ENCODE results near the gene NELFB. TPM values are rescaled to one million over a fixed set of nuclear protein-coding genes. Genes with fewer than 3 reads are reported as not detected.

NELFB gene
- polyA plus RNA-seq, 1 donor from 2014 or later = 64.7 TPM

DNA sequence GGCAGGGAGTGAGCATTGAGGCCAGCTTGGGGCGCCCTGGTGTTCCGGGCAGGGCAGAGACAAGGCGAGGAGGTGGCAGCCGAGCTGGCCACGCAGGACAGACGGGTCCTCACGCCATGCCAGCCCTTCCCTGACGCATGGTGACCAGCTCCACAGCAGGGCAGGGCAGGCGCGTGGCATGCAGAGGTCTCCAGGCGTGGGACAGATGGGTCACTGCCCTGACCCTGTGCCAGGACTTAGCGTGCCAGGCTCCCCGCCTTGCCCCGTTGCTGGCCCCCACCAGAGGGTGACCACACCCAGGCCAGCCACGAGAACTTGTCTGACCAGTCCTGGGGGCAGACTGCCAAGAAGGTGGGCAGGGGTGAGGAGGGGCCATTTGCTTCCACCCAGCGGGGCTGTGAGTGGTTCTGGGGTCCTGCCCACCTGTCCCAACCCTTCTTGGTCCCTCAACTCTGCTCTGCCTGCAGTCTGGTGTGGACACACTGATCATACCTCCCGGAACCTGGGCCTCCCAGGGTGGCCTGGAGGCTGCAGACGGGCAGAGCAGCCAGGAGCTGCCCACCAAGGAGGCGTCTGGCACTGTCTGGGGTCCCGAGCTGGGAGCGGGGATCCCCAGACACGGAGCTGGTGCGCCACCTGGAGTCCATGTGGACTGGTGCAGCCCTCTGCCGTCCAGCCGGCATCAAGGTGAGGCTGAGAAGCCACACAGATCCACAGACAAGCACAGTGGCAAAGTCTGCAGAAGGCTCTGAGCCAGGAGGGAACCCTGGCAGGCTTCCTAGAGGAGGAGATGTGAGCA lies 27.9 kb upstream of the NELFB start, which contains the start of gene RNF224:
Gene RNF224, plus strand, starts transcription at position 449 of the 799 bp plus-strand sequence. CDS start 834 bp downstream, outside the sequence.
- Histone ChIP-seq H3K27ac (ENCODE audit: low read length) (no peak within 1 kb of the TSS), H3K9ac (ENCODE audit: low read length) (no peak within 1 kb of the TSS)

DNA sequence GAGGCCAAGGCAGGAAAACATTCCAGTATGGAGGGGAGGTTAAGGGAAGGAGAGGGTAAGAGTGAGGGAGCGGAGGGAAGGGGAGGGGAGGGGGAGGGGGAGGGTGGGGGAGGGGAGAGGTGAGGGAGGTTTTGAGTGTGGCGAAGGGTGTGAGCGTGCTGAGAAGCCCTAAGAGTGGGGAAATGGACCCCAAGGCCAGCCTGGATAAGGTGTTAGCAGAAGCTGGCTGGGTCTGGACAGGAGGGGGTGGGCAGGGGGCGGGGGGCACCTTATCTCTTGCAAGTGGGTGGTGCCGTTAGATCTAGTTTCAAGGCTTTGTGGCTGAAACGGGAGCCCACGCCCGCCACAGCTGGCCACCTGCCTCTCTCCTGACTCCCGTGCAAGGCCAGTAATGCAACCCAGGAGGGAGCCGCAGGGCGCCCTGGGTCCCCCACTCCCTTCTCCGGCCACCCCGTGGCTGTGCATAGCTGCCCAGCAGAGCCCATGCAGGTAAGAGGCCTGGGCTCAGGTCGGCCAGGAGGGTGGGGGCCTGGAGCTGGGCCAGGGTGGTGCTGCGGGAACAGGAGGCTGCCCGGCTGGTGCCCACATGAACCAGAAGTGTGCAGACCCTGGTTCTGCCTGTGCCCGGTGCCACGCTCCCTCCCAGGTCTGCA lies 27.1 kb upstream of the NELFB start:
- no peak overlapping the region for H2AFZ ChIP-seq (ENCODE audit: low read depth, low read length)

More for the DNA sequence above, 27.9 kb upstream of the NELFB start, which contains the start of gene RNF224:
- Histone ChIP-seq H3K36me3 (ENCODE audit: insufficient read depth, low read length) (no peaks in the 10 kb centered on the region), H3K9me3 (ENCODE audit: low read length) (no peaks in the 10 kb centered on the region), H4K20me1 (ENCODE audit: insufficient read depth) (no peaks in the 10 kb centered on the region), H3K4me3 (ENCODE audit: low read length) (no peak within 1 kb of the TSS), H3K4me2 (ENCODE audit: low read length) (no peak within 1 kb of the TSS), H3K9me2 (ENCODE audit: insufficient read depth, low read length) (no peaks in the 10 kb centered on the region), H3F3A (ENCODE audit: insufficient read depth, low read length, poor library complexity, severe bottlenecking) (no peaks in the 10 kb centered on the region), H3K79me2 (replicated peaks; ENCODE audit: insufficient read depth, low read length) (no peaks in the 10 kb centered on the region), H3K27me3 (ENCODE audit: insufficient read depth, low read depth, low read length) (no peaks in the 10 kb centered on the region), H2AFZ (ENCODE audit: low read depth, low read length) (no peak within 1 kb of the TSS)
- no peak for TF ChIP-seq POLR2AphosphoS5 (IDR thresholded peaks at IDR 0.05)
- no peak for TF ChIP-seq TAF1 (IDR thresholded peaks at IDR 0.05; ENCODE audit: low read depth)
- peak; percentile 90 for TF ChIP-seq SMC3 (conservative IDR thresholded peaks at IDR 0.05; ENCODE audit: poor library complexity)
- TF ChIP-seq CTCF (IDR thresholded peaks at IDR 0.05; ENCODE audit: poor library complexity, severe bottlenecking) = peak; percentile 93
- peak; percentile 90 for TF ChIP-seq RAD21 (conservative IDR thresholded peaks at IDR 0.05)
- no peak for TF ChIP-seq MXI1 (conservative IDR thresholded peaks at IDR 0.05; ENCODE audit: poor library complexity, severe bottlenecking)

More for the DNA sequence above, 27.1 kb upstream of the NELFB start:
- no peak overlapping the region for H3K27ac ChIP-seq (ENCODE audit: low read length)
- TF ChIP-seq REST (IDR thresholded peaks at IDR 0.05; ENCODE audit: borderline replicate concordance) (no peak), RAD21 (conservative IDR thresholded peaks at IDR 0.05) (no peak), MXI1 (conservative IDR thresholded peaks at IDR 0.05; ENCODE audit: poor library complexity, severe bottlenecking) (no peak), EP300 (conservative IDR thresholded peaks at IDR 0.05; ENCODE audit: poor library complexity, severe bottlenecking) (no peak), SMC3 (conservative IDR thresholded peaks at IDR 0.05; ENCODE audit: poor library complexity) (no peak), EZH2 (IDR thresholded peaks at IDR 0.05; ENCODE audit: borderline replicate concordance, insufficient read depth, low read length, poor library complexity, severe bottlenecking) (no peak), CTCF (IDR thresholded peaks at IDR 0.05; ENCODE audit: poor library complexity, severe bottlenecking) (no peak), TAF1 (IDR thresholded peaks at IDR 0.05; ENCODE audit: low read depth) (no peak), POLR2AphosphoS5 (IDR thresholded peaks at IDR 0.05) (no peak)
- H3K36me3 ChIP-seq (ENCODE audit: insufficient read depth, low read length) = no peaks in the 10 kb centered on the region
- no peaks in the 10 kb centered on the region for H3K79me2 ChIP-seq (replicated peaks; ENCODE audit: insufficient read depth, low read length)
- no peaks in the 10 kb centered on the region for H3K27me3 ChIP-seq (ENCODE audit: insufficient read depth, low read depth, low read length)
- H3F3A ChIP-seq (ENCODE audit: insufficient read depth, low read length, poor library complexity, severe bottlenecking) = no peaks in the 10 kb centered on the region
- H3K9ac ChIP-seq (ENCODE audit: low read length) = no peak overlapping the region
- no peaks in the 10 kb centered on the region for H3K9me3 ChIP-seq (ENCODE audit: low read length)
- no peak overlapping the region for H3K4me3 ChIP-seq (ENCODE audit: low read length)
- no peak overlapping the region for H3K4me2 ChIP-seq (ENCODE audit: low read length)
- no peaks in the 10 kb centered on the region for H4K20me1 ChIP-seq (ENCODE audit: insufficient read depth)
- H3K9me2 ChIP-seq (ENCODE audit: insufficient read depth, low read length) = no peaks in the 10 kb centered on the region
